ENCODE results near the gene OTUD4.

OTUD4 gene

DNA sequence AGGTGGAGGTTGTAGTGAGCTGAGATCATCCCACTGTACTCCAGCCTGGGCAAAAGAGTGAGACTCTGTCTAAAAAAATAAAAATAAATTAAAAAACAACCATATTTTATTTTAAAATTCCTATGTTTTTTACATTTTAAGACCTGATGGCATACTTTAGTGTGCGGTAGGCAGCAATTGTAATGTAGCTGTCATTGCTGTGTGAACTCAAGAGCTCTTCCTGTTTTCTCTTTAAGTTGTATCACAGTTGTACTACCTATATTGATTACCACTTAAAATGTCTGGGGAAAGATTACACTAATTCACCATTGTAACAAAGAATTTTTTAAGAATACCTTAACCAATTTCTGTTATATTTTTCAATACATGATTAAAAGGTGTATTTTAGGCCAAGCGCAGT, 55.0 kb downstream of the OTUD4 start:
- no peak for DNase-seq

DNA sequence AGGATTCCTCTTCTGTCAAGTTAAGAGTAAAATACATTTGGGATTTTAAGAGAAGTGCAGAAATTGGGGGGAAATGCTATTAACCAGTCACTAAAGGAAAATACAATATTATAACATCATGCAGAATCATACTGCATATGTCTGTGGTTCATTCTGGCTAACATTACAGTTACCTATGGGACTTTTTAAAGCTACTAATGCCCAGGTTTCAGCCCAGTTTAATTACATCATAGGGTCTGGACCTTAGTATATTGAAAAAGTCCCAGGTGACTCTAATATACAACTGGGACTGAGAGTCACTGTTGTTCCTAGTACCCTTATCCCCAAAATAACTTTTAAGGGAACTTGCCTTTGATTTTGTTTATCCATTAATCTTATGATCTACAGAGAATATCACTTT, 72.3 kb downstream of the OTUD4 start:
- DNase-seq = no peak

GRCh38 chr4:145107126-145107525, 73.3 kb downstream of the OTUD4 start:
- no peak for DNase-seq

DNA sequence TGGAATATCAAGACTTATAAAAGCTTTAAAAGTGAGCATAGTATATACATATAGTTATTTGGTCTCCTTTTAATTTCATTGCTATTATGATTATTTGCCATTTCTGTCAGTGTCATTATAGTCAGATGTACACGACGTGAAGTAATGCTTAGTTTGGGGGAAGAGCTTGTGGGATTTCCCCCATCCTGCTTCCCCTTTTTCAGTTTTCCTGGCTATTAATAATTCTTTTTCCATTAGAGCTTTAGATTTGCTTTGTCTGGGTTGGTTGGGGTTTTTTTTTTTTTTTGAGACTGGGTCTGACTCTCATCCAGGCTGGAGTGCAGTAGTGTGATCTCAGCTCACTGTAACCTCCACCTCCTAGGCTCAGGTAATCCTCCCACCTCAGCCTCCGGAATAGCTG, 76.9 kb downstream of the OTUD4 start:
- no peak for DNase-seq

DNA sequence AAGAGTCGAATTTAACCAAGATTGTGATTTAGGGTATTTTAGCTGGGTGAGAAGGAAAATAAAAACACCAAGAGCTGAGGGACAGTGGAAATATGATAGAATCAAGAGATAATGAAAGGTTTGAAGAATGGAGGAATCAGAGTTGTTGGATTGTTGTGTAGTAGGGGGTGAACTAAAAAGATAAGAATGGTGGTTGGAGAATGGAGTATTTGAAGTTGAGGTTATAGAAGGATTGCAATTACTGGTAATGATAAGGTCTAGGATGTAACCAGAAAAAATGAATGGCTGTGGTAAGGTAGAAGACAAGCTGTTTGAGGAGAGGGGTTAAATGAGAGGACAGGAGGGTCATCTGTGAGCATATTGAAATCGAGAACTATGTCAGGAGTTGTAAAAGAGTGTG, 77.8 kb downstream of the OTUD4 start:
- no peak for DNase-seq

GRCh38 chr4:145101091-145101490, 79.3 kb downstream of the OTUD4 start:
- DNase-seq = no peak

DNA sequence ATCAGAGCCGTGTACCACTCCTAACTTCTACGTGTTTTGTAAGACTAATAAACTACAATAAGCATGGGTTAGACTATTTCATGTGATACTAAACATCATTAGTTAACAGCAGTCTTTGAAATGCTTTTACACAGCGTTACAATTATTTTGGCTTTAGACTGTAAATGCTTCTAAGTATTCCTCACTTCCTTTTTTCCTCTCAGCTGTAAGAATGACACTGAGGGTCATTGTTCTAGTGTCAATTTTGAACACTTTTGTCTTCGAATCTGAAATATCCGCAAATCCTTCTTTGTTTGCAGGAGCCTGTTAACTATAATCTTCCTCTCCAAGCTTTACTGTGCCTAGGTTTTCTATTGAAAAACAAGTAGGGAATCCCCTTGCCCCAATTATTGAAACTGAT, 80.7 kb downstream of the OTUD4 start:
- no peak for DNase-seq

DNA sequence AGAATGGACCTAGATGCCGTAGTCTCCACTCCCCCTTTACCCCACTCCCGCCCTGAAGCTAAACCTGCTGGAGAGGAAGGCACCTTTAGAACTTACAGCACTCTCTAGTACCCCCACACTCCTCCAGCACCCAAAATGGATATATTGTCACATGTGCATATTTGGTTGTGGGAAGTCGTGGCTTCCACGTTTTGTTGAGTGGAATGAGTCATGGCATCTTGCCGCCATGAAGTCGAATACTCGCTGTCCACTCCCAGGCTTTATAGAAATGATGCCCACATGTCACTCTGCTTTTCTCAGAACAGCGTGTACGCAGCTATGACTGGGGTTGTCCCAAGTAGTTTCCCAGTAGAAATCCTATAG, 81.7 kb downstream of the OTUD4 start:
- no peak for DNase-seq

GRCh38 chr4:145097821-145098674, 82.3 kb downstream of the OTUD4 start, which contains the start of the genes ABCE1 and ANAPC10:
Gene ABCE1 (plus strand): TSS chr4:145098311. CDS start chr4:145104413, 6,102 bp downstream.
Gene ANAPC10 (minus strand): TSS chr4:145098196. CDS start chr4:145096099, 2,097 bp downstream.
- peak; percentile 90 for DNase-seq

DNA sequence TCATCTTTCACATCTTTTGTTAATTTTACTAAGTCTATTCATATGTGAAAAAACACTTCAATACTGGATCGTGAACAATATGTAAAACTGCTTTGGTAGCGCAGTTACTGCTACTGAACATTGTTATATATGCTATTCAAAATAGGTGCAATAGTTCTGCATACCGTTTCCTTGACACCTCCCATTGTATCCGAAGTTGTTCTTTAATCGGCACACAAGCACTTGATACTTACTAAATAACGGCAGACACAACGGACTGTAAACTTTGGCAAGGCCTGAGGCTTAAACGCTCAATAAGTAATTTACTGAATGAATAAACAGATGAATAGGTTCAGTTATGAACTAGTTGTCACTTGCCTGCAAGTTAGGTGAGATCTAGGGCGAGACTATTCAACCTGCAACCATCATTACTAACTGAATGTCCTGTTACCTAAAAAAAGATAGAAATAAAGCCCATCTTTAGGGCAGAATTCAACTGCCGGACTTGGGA, 83.0 kb downstream of the OTUD4 start:
- no peak for DNase-seq

DNA sequence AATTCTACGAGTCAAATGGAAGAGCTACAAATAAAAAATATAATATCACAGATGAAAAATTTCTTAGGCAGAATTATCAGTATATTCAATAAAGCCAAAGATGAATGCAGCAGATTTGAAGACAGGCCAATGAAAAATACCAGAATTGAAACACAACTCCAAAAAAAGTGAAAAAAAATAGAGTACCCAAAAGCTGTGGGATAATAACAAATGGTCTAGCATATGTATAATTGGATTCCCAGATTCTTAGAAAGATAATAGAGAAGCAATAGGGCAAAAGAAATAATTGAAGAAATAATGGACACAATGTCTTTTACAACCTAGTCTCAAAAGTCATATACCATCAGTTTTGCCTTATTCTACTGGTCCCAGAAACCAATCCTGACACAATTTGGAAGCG, 86.8 kb downstream of the OTUD4 start:
- no peak for DNase-seq

- no peak for DNase-seq
These were observed 90.0 kb downstream of the OTUD4 start for GRCh38 chr4:145090380-145090779.

DNA sequence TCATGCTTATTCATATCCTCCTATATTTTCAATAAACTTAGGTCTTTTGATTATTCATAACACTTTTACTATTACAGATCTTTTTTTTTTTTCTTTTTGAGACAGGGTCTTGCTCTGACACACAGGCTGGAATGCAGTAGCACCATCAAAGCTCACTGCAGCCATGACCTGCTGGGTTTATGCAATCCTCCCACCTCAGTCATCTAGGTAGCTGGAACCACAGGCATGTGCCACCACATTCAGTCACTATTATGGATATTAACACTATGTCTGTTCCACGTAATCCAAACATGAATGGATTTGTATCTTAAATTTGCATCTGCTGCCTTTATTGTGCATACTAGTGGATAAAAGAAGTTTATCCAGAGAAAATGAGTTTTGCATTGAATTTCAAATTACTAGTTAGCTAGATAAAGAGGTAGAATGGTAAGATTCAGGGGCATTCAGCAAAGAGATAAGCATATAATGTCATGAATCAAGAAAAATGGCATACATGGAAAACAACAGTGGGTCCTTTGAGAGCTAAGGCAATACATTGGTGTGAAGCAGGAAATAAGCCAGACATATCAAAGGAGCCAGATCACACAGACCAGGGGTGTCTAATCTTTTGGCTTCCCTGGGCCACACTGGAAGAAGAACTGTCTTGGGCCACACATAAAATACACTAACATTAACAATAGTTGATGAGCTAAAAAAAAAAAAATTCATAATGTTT, 96.3 kb downstream of the OTUD4 start:
- no peak for DNase-seq

All from NCI-H774 (cell line).